GM18511 (cell line): ENCODE data around the gene CBX7.

Experiments used
- ATAC-seq: cut with Tn5 transposase; IDR thresholded peaks from one replicate; pipeline ENCODE4 v1.9.1; 2021; ENCODE audit warnings: mild to moderate bottlenecking, moderate library complexity; ENCODE audit not compliant: unreplicated experiment

The CBX7 gene

DNA sequence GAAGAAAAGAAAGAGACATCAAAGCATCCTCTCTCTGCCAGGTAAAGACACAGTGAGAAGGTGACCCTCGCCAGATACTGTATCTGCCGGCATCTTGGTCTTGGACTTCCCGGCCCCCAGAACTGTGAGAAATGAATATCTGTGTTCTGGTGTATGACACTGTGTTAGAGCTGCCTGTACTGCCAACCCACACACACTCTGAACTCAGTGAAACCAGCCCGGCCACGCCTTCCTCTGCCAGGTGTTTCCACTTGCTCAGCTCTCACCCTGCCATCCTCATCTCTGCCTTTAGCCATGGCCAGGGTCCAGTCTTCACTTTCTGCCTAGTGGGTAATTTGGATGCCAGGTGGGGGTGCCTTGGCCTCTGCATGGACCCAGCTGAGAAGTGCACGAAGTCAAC is 24.0 kb downstream of the CBX7 start:
- ATAC-seq, result no peak

DNA sequence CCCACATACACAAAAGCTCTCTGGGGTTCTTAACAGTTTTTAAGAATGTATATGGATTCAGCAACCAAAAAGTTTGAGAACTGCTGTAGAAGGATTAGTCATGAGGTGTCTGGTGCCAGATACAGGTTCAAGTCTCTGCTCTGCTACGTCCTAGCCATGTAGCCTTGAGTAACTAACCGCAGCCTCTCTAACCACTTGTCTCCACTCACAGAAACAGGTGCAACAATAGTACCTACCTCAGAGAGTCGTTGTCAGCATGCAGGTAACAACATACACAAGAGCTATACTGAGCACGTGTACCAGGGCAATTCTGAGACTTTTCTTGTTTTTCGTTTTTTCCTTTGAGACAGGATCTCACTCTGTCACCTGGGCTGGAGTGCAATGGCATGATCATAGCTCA is 26.9 kb downstream of the CBX7 start:
- ATAC-seq, result no peak

- no peak for ATAC-seq
These were observed 28.5 kb downstream of the CBX7 start for GRCh38 chr22:39123751-39124581.

DNA sequence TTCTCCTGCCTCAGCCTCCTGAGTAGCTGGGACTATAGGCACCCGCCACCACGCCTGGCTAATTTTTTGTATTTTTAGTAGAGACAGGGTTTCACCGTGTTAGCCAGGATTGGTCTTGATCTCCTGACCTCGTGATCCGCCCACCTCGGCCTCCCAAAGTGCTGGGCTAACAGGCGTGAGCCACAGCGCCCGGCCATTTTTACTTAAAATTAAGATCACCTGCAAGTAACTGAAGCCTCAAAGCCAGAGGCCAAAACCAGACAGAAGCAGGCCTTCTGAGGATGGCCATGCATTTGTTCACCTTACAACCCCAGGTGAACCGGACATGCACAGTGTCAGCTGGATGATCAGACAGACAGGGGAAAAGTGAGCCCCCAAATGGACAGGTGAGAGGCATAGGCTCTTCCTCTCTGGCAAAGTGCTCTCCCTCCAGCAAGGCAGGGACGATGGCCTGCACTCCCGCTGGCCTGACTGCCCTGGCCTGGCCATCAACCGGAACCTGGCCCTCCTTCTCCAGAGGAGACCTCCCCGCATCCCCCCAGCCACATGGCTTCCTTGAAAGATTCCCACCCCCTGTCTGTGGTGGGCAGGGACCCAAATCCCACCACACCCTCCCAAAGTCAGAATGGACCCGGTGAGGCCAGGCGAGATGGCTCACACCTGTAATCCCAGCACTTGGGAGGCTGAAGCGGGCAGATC is 29.6 kb downstream of the CBX7 start:
- ATAC-seq, result no peak

GRCh38 chr22:39120983-39121382 is 31.5 kb downstream of the CBX7 start:
- no peak for ATAC-seq

DNA sequence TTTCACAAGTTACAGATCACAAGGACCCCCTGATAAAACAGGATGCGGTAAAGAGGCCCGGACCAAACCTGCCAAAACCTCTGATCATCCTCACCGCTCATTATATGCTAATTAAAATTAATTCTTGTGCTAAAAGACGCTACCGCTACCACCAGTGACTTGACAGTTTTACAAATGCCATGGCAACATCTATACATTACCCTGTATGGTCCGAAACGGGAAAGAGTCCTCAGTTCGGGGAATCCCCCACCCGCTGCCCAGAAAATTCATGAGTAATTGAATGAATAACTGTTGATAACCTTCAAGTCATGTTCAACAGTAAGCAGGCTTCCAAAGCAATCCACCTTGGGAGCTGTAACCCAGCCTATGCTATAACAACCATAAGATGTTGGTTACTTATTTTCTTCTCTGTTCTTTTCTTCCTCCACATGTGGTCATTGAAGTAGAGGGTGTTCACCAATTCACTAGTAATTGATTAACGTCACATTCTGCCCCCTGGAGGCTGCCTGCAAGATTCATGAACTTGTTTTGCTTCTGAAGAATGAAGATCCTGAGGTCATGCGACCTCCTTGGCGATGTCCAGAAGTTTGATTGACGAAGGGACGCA is 34.8 kb downstream of the CBX7 start:
- no peak for ATAC-seq

DNA sequence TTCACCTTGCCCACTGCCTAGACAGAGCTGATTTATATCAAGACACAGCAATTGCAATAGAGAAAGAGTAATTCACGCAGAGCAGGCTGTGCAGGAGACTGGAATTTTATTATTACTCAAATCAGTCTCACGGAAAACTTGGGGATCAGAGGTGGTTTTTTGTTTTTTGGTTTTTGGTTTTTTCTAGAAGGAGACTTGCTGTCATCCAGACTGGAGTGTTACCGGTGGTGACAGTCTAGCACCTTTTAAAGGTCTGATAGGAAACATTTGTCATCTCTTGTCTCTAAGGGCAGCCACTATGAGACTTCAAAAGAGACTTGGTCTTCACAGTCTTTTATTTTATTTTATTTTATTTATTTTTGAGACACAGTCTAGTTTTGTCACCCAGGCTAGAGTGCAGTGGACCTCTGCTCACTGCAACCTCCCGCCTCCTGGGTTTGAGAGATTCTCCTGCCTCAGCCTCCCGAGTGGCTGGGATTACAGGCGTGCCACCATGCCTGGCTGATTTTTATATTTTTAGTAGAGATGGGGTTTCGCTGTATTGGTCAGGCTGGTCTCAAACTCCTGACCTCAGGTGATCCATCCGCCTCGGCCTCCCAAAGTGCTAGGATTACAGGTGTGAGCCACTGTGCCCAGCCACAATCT is 36.4 kb downstream of the CBX7 start:
- ATAC-seq, result no peak

DNA sequence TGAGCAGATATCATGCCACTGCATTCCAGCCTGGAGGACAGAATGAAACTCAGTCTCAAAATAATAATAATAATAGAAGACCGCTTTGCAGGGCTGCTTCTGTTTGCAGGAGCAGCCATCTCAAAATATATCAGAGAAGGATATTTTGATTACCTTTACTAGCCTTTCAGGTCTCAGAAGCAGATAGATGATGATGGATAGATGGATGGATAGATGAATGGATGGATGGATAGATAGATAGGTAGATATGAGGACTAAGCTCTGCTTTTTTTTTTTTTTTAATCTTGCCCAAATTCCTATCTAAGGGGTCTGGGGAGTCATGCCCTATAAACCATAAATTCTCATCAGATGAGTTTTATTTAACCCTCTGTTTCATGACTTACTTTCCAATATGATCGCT is 36.9 kb downstream of the CBX7 start:
- ATAC-seq, result no peak

DNA sequence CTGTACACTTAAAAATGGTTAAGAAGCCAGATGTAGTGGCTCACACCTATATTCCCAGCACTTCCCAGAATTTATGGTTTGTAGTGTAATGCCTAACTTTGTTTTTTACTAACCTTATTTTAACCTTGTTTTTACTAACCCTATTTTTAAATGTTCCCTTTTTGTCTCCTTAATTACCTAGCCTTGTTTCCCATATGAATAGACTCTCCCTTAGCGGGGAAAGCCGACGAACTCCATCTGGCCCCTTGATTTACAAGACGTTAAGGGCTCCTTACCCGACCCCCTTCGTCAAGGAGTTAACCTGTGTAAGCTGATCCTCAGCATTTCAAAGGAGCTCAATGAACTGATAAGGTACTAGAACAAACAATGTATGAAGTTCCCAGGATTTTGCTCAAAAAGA is 38.4 kb downstream of the CBX7 start:
- no peak for ATAC-seq

DNA sequence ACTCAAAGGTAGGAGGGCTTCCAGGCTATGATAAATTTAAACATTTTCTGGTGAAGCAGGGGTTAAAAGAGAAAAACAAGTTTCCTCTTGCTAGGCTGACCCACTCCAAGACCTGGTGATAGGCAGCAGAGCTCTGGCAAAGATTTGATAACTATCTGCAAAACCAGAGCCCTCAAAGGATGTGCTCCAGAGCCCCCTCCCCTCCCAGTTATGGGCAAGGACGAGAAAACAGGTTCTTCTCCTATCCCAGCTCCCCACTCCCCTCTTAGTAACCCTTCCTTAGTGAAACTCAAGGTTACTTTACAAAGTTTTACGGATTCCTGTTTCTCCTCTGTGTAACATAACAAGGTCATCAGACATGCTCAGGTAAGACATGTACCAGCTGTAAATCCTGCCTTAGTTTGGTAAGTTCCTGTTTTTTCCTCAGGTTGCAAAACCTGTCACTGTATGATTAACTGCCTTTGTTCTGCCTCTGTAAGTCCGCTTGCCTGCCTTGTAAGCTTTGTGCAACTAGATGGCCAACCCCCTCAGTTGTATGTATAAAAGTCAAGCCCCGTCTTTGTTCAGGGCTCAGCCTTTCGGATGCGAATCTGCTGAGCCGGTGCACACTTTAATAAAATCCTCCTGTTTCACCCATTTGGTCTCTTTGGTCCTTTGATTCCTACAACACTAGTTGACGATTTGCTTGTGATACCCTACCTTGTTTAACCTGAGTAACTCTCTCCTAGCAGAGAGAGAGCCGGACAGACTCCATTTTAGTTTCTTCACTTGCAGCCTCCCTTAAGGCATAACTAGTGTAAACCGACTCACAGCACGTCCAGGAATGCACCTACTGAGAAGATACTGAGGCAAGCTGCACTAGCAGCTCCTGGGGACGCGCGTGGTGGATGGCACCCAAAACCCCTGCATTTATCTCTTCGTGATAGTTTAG is 41.6 kb downstream of the CBX7 start:
- no peak for ATAC-seq

GRCh38 chr22:39109361-39109760 is 43.1 kb downstream of the CBX7 start:
- no peak for ATAC-seq

DNA sequence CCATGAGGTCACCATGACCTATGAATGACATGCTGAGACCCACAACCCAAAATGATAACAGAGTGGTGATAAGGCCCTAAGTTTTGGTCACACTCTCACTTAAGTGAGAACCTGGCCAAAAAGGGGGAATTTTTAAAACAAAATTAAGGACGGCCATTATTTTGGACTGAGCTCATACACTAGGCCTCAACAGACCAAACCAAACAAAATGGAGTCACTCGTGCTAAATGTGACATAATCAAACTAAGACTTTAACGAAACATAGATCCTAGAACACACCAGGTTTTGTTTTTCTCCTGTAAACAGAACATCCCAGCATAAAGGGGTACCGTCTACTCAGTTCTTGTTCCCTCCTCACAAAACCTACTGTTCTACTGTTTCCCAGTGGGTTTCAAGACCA is 44.0 kb downstream of the CBX7 start:
- no peak for ATAC-seq

DNA sequence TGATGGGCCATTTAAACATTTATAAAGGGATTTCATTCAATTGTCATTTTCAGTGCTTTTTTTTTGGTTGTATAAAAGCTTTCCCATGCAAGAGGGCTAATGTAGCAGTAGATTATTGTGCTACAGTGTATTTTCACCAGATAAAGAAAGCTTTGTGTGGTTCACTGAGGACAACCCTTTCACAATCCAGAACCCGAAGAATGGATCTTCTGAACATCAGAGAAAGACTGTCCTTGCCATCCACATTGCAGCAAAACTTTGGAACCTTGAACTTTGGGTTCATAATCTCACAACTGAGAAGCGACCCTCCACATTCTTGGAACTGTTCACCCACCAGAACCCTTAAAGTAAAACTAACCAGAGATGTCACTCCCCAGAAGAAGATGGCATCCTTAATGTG is 46.2 kb downstream of the CBX7 start:
- no peak for ATAC-seq

DNA sequence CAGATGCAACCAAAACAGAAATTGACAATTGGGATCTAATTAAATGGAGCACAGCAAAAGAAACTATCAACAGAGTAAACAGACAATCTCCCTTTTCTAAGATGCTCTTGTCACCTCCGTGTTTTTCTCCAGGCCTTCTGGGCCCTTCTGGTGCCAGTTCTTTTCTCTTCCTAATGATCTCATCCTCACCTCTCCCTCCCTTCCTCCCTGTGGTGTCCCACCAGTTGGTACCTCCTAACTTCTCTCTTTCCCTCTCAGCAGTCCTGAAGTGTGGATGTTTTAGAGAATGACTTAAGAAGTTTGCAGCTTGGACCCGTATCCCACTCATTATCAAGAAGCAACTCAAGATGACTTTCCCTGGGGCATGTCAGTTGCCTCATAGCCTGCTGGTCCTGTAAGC is 49.0 kb downstream of the CBX7 start:
- ATAC-seq, result no peak

DNA sequence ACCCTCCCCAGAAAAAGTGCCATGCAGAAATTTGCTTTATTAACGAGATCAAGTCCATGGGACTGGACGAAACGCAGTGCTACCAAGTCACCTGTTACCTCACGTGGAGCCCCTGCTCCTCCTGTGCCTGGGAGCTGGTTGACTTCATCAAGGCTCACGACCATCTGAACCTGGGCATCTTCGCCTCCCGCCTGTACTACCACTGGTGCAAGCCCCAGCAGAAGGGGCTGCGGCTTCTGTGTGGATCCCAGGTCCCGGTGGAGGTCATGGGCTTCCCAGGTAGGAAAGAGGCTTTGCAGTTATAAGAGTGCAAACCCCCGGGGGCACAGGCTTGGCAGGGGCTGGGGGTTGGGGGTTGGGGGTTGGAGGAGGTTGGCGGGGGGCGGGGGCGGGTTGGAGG is 51.3 kb downstream of the CBX7 start:
- ATAC-seq, result no peak

DNA sequence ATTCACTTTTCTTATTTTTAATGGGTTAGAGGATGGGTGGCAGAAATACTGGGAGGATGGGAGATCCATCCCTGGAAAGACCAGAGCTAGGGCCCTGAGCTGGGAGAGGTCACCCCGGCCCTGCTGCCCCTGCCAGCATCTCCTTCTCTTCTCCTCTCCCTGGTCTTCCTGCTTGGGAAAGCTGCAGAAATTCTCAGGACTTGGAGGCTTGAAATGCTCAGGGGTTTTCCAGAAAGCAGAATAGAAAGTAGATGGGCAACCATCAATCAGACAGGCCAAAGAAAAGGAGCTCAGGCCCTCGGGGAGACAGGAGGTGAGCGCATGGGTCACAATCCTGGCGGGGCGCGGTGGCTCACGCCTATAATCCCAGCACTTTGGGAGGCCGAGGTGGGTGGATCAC is 53.9 kb downstream of the CBX7 start:
- ATAC-seq, result no peak

GRCh38 chr22:39098026-39098425 is 54.5 kb downstream of the CBX7 start:
- peak; percentile 49 for ATAC-seq

- ATAC-seq, result no peak
These were observed 55.1 kb downstream of the CBX7 start, which contains the start of gene APOBEC3H for GRCh38 chr22:39097098-39098020. Gene APOBEC3H (plus strand): TSS chr22:39097244. CDS start chr22:39100279, 3,035 bp downstream.

- no peak for ATAC-seq
These were observed 56.5 kb downstream of the CBX7 start for GRCh38 chr22:39095971-39096370.
